Measurements from ENCODE around the gene GINM1. TPM values are rescaled to one million over a fixed set of nuclear protein-coding genes. Genes with fewer than 3 reads are reported as not detected.

Gene GINM1
- 23.4 to 30.9 TPM (median 26.4 TPM) in 5 replicates for total RNA-seq (2022; extraction: Qiagen RNA extraction; ENCODE audit: low read depth)

GRCh38 chr6:149565527-149566409, at the start of gene GINM1:
GINM1 (plus strand) TSS chr6:149566375; CDS start chr6:149566415, 40 bp downstream.

DNA sequence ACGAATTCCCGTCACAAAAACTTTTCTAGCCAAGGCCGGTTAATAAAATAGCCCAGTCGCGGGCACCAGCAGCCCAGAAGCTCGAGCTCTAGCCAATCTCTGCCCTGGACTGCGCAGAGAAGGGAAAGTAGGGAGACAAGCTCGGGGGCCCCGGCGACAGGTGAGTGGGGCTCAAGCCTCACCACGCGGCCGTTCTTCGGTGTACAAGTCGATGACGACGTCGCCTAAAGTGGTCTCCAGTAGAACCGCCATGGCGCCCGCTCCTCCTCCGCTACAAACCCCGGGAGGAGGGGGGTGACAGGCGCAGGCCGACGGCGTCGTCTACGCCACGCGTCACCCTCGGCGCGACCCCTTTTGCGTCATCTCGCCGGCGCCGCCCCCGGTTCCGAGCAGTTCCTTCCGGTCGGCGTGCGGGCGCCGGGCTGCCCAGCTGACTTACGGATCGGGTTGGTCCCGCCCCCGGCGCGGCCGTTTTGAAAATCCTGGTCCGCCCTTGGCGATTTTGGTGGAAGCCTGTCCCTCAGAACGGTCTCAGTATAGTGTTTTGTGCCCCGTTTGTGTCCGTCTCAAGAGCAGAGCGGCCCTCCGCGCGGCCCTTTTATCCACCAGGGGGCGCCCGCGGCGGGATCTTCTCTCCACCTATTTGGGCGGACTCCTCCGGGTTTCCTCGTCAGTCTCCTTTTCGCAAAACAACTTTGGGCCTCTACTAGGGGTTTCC, 20.3 kb upstream of the GINM1 start, which contains the start of gene PPIL4:
TSS of gene PPIL4 (minus strand) at position 290 of the 718 bp plus-strand sequence. CDS start at position 252, 38 bp downstream.

Other genes with a start within 250 kb of the GINM1 start
- gene TAB2, start 248.7 kb upstream of the GINM1 start, total RNA-seq (2022; extraction: Qiagen RNA extraction; ENCODE audit: low read depth): 21.7 to 29.5 TPM (median 23.7 TPM) in 5 replicates
- gene SUMO4, start 166.1 kb upstream of the GINM1 start, total RNA-seq (2022; extraction: Qiagen RNA extraction; ENCODE audit: low read depth): 0.08 TPM in 1 of 5 replicates, not detected in the others
- gene ZC3H12D, start 81.4 kb upstream of the GINM1 start, total RNA-seq (2022; extraction: Qiagen RNA extraction; ENCODE audit: low read depth): 0.10 to 0.21 TPM (median 0.14 TPM) in 5 replicates
- gene PPIL4, start 20.3 kb upstream of the GINM1 start, total RNA-seq (2022; extraction: Qiagen RNA extraction; ENCODE audit: low read depth): 14.1 to 24.1 TPM (median 15.9 TPM) in 5 replicates
- 10.1 to 13.5 TPM (median 10.6 TPM) in 5 replicates for gene KATNA1, start 82.3 kb downstream of the GINM1 start, total RNA-seq (2022; extraction: Qiagen RNA extraction; ENCODE audit: low read depth)
- gene LATS1, start 151.7 kb downstream of the GINM1 start, total RNA-seq (2022; extraction: Qiagen RNA extraction; ENCODE audit: low read depth): 5.8 to 7.6 TPM (median 7.5 TPM) in 5 replicates
- 13.6 to 16.9 TPM (median 15.4 TPM) in 5 replicates for gene NUP43, start 180.2 kb downstream of the GINM1 start, total RNA-seq (2022; extraction: Qiagen RNA extraction; ENCODE audit: low read depth)
- 85.1 to 96.6 TPM (median 87.3 TPM) in 5 replicates for gene PCMT1, start 183.4 kb downstream of the GINM1 start, total RNA-seq (2022; extraction: Qiagen RNA extraction; ENCODE audit: low read depth)

Data from A549 treated with CpdA at 1 μM for 4 hours (cell line).